Measurements from ENCODE around the gene BRI3BP.
"Not testable (repeated sequence)": the region's sequence is repeated elsewhere in the genome, so short reads cannot be mapped to it uniquely, and the experiment has no call there.

The BRI3BP gene

DNA sequence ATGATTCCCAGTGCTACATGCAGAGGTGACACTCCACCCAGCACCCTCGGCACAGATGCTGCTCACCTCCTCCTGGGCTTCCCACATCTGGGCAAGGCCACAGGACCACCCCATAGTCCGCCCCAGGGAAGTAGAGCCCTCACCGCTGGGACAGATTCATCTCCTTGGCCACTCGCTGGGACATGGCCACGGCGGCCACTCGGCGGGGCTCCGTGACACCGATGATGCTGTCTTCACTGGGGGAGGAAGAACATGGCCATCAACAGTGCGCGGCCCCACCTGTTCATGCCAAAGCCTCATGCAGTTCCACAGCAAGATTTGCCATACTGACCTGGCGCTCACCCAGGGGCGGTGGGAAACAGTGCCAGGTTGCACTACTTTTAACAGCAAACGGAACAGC lies 18.2 kb upstream of the BRI3BP start:
- DNase-seq = no peak

DNA sequence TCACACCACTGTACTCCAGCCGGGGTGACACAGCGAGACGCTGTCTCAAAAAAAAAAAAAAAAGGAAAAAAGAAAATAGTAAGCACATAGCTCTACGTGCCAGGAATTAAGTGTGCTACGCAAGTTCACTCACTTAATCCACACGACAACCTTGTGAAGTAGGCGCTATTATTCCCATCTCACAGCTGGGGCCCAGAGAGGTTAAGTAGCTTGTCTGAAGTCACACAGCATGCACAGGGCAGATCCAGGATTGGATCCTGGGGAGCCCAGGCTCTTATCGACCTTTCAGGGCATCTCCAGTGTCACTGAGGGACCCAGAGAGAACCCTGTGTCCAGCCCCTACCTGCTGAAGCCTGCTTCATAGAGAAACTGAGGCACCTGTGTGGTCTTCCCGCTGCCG lies 16.4 kb upstream of the BRI3BP start:
- DNase-seq = no peak

DNA sequence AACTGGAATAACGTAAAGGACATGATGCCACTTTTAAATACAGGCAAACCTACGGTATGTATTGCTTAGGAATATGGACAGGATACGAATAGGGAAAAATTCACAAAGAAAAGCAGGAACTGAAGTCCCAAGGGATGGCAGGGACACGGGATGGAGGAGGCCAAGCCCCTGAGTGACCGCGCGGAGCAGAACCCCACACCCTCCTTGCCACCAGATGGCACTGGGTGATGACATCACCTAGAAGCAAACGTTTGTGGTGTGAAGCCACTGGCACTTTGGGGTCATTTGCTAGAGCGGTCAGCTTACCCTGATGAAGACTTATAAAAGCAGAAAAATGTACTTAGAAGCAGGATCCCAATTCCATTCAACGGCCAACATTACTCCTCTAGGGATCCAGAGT lies 13.9 kb upstream of the BRI3BP start:
- no peak for DNase-seq

DNA sequence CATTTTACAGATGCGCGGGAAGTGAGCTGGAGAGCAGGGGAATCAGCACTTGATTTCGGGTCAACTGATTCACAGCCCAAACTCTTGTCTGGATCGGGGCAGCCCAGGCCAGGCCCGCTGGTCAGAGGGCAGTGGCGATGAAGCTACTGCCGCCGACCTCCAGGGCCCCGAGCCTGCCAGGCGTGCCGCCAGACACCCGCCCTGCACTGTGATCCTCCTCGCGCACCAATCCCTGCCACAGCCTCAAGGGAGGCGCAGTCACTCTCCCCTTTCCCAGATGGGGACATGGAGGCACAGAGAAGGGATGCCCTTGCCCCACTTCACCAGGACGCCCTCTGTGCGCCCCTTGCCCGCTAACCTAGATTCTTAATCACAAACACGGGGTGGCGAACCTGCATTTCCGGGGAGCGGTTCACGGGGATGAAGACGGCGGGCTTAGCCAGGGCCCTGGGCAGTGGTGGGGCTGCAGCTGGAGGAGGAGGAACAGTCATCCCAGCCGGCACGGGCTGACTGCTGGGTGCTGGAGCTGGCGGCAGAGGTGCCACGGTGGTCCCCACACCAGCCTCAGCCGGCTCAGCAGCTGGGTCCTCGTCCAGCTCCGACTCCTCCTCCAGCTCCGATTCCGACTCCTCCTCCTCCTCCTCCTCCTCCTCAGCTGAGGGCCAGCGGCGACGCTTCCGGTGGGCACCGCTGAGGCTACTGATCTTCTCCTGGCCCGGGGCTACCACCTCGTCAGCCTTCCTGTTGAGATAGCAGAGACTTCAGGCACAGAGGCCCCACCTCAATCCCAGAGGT lies 13.2 kb upstream of the BRI3BP start:
- no peak for DNase-seq

DNA sequence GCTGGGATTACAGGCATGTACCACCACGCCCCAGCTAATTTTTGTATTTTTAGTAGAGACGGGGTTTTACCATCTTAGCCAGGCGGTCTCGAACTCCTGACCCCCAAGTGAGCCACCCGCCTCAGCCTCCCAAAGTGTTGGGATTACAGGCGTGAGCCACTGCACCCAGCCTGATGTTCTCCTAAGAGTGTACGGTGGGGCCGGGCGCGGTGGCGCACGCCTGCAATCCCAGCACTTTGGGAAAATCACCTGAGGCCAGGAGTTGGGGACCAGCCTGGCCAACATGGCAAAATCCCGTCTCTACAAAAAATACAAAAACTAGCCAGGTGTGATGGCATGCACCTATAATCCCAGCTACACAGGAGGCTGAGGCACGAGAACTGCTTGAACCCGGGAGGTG lies 6.6 kb upstream of the BRI3BP start:
- DNase-seq = not testable (repeated sequence)

DNA sequence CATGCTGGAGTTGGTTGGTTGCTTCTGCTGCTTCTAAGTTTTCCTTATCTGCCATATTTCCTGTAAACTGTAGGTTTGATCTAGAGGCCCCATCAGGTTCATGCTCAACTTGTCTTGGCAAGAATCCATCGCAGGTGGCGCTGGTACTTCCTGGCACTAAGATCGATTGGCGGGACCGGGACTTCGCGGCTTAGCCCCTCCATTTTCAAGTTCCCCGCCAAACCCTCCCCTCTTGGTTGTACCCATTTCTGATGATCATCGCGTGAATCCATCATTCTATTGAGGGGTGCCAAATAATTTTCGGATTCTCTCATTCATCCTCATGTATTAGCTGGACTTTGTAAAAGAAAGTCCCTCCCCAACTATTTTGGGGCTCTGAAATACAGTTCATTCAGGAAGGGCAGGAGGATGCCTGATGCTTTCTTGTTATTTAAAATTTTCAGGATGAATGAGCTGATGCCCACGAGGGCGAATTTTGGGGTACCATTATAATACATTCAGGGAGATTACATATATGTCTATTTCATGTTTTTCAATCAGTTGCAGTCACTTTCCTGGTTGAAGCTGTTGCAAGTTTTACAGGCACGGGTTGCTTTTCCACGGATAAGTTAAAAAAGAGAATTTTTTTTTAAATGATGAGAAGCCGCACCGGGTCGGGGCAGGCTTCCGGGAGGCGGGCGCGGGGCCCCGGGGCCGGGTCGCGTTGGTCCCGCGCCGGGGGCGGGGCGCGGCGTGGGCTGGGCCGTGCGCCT lies 395 bp upstream of the BRI3BP start:
- DNase-seq = peak; percentile 72

DNA sequence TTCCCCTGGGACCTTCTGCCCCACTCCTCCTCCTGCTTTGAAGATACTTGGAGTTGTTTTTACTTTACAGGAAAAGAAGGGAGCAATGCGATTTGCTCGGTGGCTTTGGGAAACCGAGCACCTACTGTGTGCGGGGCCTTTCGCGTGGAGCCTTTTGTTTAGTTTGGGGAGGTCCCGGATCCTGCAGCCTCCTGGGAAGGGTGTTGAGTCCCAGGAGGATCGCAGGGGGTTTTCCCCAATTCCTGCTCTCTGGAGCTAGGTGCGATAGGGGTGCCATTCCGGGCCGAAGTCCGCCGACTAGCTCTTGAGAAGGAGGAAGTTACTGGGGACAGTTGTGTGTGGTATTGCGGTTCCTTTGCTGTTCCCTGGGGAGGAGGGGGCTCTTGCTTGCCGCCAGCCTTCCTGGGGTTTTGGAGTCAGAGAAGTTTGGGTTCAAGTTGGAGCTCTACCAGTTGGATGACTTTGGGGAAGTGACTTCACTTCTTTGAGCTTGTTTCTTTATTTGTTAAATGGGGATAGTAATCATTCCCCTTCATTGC lies 1.1 kb downstream of the BRI3BP start:
- peak; percentile 91 for DNase-seq

DNA sequence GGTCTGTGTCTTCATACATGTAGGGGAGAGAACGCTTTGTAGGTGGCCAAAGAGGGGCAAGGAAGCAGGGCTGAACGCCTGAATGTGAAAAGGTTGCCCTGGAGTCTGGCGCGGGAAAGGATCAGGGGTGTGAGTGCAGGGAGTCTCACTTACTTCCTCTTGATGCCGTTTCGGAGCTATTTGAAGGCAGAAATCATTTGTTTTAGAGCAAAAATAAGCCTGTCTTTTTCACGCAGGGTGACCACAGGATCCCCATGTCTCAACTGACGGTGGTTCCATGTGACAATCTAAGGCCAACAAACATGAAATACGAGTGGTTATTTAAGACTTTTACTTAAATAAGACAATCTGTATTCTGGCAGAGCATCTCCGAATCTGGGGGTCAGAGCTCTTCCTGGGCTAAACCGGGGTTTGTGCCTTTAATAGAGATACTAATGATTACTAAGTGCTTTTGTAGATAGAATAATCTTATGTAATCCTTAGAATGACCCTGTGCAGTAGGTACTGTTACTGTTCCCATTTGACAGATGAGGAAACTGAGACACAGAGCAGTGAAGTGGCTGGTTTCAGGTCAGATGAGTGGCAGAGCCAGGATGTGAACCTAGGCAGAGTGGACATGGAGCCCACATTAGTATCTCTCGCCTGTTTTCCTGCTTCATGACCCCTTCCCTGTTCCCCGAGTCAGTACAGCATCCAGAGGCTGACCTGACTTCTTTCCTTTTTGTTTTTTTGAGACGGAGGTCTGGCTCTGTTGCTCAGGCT lies 1.9 kb downstream of the BRI3BP start:
- DNase-seq = peak; percentile 17

DNA sequence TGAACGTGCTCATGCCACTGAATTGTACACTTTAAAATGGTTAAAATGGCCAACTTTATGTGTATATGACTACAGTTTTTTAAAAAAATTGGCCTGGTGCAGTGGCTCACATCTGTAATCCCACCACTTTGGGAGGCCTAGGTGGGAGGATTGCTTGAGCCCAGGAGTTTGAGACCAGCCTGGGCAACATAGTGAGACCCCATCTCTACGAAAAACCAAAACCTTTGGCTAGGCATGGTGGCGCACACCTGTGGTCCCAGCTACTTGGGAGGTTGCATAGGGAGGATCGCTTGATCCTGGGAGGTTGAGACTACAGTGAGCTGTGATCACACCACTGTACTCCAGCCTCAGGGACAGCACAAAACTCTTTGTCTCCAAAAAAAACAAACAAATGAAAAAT lies 5.3 kb downstream of the BRI3BP start:
- no peak for DNase-seq

DNA sequence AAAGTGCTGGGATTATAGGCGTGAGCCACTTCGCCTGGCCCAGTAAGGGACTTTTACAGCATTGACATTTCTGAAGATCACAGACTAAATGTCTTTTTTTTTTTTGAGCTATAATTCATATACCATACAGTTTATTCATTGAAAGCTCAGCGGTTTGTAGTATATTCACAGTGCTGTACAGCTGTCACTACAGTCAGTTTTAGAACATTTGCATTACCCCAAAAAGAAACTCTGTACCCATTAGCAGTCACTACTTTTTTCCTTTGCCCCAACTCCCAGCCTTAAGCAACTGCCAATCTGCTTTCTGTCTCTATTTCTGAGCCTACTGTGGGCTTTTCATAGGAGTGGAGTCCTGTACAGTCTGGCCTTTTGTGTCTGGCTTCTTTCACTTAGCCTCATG lies 8.2 kb downstream of the BRI3BP start:
- DNase-seq = no peak

DNA sequence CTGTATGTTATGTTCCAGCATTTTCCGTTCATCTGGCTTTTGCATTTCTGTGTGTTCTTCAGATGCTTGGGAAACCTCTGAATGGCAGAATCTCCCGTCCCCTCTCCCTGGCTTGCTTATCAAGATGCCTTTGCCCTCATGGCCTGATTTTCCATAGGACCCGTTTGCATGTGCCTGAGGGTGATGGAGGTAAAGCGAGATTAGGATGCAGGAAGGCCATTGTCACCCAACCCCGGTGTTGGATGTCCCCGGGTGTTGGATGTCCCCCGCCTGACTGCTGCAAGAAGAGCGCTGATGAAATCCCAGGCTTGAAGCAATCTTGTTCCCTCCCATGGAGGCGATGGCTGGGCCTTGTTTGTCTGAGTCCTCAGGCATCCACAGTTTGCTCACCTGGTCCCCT lies 9.6 kb downstream of the BRI3BP start:
- no peak for DNase-seq

DNA sequence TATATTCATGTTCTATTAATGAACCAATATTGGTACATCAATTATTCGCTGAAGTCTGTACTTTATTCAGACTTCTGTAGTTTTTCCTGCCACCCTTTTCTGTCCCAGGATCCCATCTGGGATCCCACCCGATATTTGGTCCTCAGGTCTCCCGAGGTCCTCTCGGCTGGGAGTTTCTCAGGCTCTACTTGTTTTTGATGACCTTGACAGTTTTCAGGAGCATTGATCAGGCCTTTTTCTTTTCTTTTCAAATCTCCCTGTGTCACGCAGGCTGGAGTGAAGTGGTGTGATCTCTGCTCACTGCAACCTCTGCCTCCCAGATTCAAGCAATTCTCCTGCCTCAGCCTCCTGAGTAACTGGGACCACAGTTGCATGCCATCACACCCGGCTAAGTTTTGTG lies 11.2 kb downstream of the BRI3BP start:
- no peak for DNase-seq

DNA sequence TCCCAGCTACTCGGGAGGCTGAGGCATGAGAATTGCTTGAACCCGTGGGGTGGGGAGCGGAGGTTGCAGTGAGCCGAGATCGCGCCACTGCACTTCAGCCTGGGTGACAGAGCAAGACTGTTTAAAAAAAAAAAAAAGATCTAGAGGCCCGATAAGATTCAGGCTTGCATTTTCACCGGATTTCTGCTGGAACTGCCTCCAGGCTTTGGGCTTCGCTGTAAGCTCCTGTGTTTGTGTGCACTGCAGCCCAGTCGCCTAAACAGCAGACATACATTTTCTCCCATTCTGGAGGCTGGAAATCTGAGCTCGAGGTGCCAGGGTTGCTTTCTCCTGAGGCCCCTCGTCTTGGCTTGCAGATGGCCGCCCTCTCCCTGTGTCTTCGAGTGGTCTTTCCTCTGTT lies 12.2 kb downstream of the BRI3BP start:
- DNase-seq = no peak

DNA sequence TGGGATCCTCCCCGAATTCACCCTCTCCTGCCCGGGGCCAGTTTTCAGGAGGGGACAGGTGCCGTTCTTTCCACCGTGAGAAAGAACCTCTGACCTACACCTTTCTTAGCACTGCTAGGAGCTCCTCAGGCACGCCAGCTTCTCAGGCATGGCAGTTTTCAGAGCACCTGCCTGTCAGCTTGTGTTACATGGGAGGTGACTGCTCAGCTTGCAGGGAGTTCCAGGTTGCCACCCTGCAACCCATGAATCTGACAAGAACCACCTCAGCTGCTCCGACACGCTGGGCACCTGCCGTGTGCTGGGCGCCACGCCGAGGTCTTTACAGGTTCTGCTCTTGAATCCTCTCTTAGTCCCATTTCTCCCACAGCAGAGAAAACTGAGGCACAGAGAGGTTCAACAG lies 12.9 kb downstream of the BRI3BP start:
- no peak for DNase-seq

DNA sequence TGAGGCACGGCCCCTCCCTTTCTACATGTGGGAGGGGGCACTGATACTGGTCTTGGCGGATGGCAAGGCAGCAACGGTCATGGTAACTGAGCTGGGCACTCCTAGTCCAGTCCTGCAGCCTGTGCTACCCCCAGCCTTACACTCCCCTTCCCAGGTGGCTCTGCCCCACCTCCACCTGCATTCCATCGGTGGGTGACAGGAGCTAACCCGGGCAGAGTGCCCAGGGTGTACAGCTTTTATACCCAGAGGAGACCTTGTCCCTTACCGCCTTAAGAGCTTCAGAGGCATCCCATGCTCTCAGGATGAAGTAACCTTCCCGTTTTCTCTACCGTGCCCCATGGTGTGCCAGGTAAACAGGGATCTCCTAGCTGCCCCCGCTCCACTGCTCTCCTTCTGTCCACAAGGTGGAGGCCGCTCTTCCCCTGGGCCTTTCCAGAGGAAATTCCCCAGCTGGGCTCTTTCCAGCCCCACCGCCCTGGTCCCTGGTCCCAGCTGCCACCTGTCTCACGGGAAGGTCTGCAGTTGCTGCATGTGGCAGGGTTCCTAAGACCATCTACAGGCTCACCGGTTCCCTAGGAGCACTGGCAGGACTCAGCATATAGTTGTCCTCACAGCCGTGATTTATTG lies 20.5 kb downstream of the BRI3BP start:
- no peak for DNase-seq

DNA sequence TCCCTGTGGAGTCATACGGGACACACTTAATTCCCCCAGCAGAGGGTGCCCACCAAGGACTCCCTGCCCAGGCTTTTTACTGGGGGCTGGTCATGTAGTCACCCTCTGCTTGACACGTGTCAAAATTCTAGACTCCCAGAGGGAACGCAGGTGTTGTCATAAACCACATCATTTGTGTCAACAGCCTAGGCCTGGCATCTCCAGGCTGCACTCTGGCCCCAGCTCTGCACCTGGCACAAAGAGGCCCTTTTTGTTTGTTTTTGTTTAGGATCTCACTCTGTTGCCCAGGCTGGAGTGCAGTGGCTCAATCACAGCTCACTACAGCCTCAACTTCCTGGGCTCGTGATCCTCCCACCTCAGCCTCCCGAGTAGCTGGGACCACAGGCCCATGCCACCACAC lies 21.1 kb downstream of the BRI3BP start:
- DNase-seq = no peak

DNA sequence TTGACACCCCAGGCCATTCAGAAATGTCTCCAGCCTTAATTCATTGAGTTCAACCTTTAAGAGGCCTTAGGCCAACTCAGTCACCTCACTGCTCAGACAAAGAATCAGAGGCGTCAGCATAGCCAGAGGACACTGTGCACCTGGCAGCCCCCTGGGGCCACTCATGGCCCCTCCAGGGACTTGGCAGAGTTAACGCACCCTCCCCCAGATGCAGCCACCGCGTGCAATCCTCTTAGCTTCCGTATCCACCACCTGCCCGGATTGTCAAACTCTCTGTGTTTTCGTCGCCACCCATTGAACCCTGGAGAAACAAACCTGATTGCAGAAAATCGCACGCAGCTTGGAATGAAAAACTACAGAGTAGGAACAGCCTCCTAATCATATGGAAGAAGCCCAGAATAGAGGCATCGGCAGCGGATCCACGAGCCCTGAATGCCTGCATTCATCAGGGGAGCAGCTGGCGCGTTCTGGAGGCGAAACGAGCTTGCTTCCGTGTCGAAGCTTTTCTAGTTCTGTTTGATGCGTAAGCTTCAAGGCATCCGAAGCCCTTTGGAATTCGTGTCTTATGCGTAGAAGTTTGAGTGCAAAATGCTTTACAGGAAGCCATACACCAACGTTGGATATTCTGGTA lies 22.4 kb downstream of the BRI3BP start:
- no peak for DNase-seq

DNA sequence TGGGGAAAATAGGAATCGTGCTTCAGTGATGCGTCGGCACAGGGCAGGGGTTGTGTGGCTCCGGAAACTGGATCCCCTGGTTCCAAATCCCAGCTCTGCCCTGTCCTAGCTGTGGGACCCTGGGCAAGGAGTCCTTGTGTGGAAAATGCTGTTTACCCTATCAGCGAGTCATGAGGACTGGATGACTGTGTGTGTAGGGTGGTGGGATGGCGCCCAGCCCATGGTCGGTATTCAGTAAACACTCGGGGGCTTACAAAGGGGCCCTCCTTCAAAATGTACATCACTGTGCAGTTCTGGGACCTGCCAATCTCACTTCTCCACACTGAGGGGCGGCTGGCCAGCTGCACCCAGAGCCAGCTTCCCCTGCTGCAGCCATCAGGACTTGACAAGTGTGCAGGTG lies 24.4 kb downstream of the BRI3BP start:
- no peak for DNase-seq

DNA sequence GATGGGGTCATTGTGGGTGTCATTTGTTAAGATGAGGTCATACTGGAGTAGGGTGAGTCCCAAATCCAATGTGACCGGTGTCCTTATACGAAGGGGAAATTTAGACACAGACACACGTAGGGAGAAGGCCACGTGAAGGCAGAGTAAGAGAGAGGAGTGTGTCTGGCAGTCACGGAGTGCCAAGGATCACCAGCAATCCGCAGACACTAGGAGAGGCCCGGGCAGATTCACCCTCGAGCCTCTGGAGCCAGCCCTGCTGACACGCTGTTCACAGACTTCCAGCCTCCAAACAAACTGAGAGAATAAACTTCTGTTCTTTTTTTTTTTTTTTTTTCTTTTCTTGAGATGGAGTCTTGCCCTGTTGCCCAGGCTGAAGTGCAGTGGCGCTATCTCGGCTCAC lies 24.9 kb downstream of the BRI3BP start:
- DNase-seq = no peak

DNA sequence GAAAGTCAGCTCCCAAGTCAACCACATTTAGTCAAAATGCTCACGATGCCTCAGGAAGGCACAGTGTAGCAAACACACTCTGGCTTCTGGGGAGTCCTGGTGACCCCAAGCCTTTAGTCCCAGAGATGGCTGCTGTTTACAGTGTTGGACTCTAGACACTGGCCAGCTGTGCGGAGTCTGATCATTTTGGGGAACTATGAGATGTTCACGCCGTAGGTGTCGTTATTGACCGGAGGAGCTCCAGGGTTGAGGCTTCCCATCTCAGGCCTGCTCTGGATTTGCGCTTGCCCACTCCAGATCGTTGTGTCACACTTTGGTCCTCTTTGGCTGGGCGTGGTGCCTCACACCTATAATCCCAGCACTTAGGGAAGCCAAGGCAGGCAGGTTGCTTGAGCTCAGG lies 27.7 kb downstream of the BRI3BP start:
- no peak for DNase-seq

DNA sequence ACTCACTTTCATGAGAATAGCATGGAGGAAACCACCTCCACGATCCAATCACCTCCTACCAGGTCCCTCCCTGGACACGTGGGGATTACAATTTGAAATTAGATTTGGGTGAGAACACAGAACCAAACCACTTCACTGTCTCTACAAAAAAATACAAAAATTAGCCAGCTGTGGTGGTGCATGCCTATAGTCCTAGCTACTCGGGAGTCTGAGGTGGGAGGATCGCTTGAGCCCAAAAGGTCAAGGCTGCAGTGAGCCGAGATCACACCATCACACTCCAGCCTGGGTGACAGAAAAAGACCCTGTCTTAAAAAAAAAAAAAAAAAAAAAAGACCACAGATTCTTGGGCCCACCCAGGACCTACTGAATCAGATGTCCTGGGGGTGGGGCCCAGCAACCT lies 28.3 kb downstream of the BRI3BP start:
- DNase-seq = no peak

DNA sequence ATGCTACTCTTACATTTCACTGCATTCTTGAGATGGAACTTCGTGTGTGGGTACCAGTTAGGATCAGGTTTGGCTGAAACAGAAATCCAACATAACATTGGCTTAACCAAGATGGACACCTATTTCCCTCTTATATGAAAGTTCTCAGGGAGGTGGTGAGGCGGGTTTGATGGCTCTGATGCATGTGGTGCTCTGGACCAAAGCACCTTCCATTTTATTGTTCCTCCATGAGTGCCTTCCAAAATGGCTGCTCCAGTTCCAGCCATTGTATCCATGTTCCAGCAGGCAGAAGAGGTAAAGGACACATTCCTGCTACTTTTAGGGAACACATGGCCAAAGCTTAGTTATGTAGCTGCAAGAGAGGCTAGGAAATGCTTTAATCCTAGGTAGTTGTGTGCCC lies 29.6 kb downstream of the BRI3BP start:
- no peak for DNase-seq

All from GF-D8 (cell line).